Liver (tissue), 9 donors: Measurements from ENCODE around the gene DYRK1A. TPM values are rescaled to one million over a fixed set of nuclear protein-coding genes. Genes with fewer than 3 reads are reported as not detected.

Source experiments
- DNase-seq: peaks from one replicate; pipeline ENCODE4 v3.0.0-alpha.2; 2017; ENCODE audit warnings: low spot score
- H3K27ac ChIP-seq, 2 donors: one replicate each; pipeline ENCODE4 v1.7.0; 2013; ENCODE audit warnings: inconsistent platforms in 2 of 2, low read length in 2 of 2, control low read depth in 1 of 2, low read depth in 1 of 2, mild to moderate bottlenecking in 1 of 2
- H3K27me3 ChIP-seq, 4 donors: one replicate each; pipeline versions ENCODE4 v1.6.1 to v1.7.0; 2013; ENCODE audit warnings: low read length in 3 of 4, inconsistent platforms in 1 of 4, mild to moderate bottlenecking in 1 of 4, moderate library complexity in 1 of 4; ENCODE audit not compliant: control insufficient read depth in 4 of 4, insufficient read depth in 4 of 4
- H3K36me3 ChIP-seq, 4 donors: one replicate each; pipeline versions ENCODE4 v1.6.1 to v1.7.0; 2013; ENCODE audit warnings: low read length in 3 of 4, mild to moderate bottlenecking in 3 of 4, low read depth in 1 of 4, moderate library complexity in 1 of 4; ENCODE audit not compliant: control insufficient read depth in 4 of 4, insufficient read depth in 3 of 4
- H3K4me1 ChIP-seq, 4 donors: one replicate each; pipeline versions ENCODE4 v1.6.1 to v1.7.0; 2013; ENCODE audit warnings: low read length in 3 of 4, mild to moderate bottlenecking in 3 of 4, moderate library complexity in 1 of 4; ENCODE audit not compliant: control insufficient read depth in 4 of 4, insufficient read depth in 4 of 4
- H3K4me3 ChIP-seq, 3 donors: one replicate each; pipeline versions ENCODE4 v1.6.1 to v1.7.0; 2013; ENCODE audit warnings: low read length in 3 of 3, control low read depth in 1 of 3, low read depth in 1 of 3, mild to moderate bottlenecking in 1 of 3
- H3K9ac ChIP-seq, 2 donors: one replicate each; pipeline ENCODE4 v1.7.0; 2013; ENCODE audit warnings: low read length in 2 of 2, mild to moderate bottlenecking in 2 of 2, moderate library complexity in 2 of 2, control low read depth in 1 of 2, low read depth in 1 of 2
- H3K9me3 ChIP-seq, 4 donors: one replicate each; pipeline versions ENCODE4 v1.6.1 to v1.7.0; 2013; ENCODE audit warnings: low read length in 3 of 4; ENCODE audit not compliant: control insufficient read depth in 4 of 4
- EGR1 ChIP-seq, 2 donors: IDR thresholded peaks; 2 replicates each; pipeline ENCODE4 v1.6.1; 2016 to 2018; ENCODE audit warnings: antibody characterized with exemption in 2 of 2, low read depth in 2 of 2
- FOXA1 ChIP-seq: IDR thresholded peaks from 2 replicates; pipeline ENCODE4 v1.6.1; 2016; ENCODE audit warnings: antibody characterized with exemption
- FOXA2 ChIP-seq: IDR thresholded peaks from 2 replicates; pipeline ENCODE4 v1.6.1; 2016; ENCODE audit warnings: antibody characterized with exemption
- GABPA ChIP-seq, 2 donors: IDR thresholded peaks in 1 of 2; conservative IDR thresholded peaks in 1 of 2; 2 replicates each; pipeline ENCODE4 v1.6.1; 2016; ENCODE audit warnings: antibody characterized with exemption in 2 of 2, mild to moderate bottlenecking in 1 of 2, moderate library complexity in 1 of 2
- HNF4A ChIP-seq, 2 donors: conservative IDR thresholded peaks; 2 replicates each; pipeline ENCODE4 v1.6.1; 2016; ENCODE audit warnings: antibody characterized with exemption in 2 of 2, mild to moderate bottlenecking in 2 of 2
- HNF4G ChIP-seq: IDR thresholded peaks from 2 replicates; pipeline ENCODE4 v1.6.1; 2016; ENCODE audit warnings: antibody characterized with exemption
- JUND ChIP-seq, 2 donors: IDR thresholded peaks; 2 replicates each; pipeline ENCODE4 v1.6.1; 2016; ENCODE audit warnings: antibody characterized with exemption in 2 of 2
- MAX ChIP-seq: IDR thresholded peaks from 2 replicates; pipeline ENCODE4 v1.6.1; 2016; ENCODE audit warnings: antibody characterized with exemption
- NR2F2 ChIP-seq: IDR thresholded peaks from 2 replicates; pipeline ENCODE4 v1.6.1; 2016; ENCODE audit warnings: antibody characterized with exemption
- RAD21 ChIP-seq, 2 donors: IDR thresholded peaks; 2 replicates each; pipeline ENCODE4 v1.6.1; 2016; ENCODE audit warnings: antibody characterized with exemption in 2 of 2, mild to moderate bottlenecking in 2 of 2
- RXRA ChIP-seq, 2 donors: IDR thresholded peaks; 2 replicates each; pipeline ENCODE4 v1.6.1; 2017 to 2018; ENCODE audit warnings: antibody characterized with exemption in 2 of 2, mild to moderate bottlenecking in 1 of 2
- SP1 ChIP-seq: IDR thresholded peaks from 2 replicates; pipeline ENCODE4 v1.6.1; 2018; ENCODE audit warnings: antibody characterized with exemption, mild to moderate bottlenecking
- TAF1 ChIP-seq: conservative IDR thresholded peaks from 2 replicates; pipeline ENCODE4 v1.6.1; 2016; ENCODE audit warnings: antibody characterized with exemption, mild to moderate bottlenecking
- YY1 ChIP-seq: IDR thresholded peaks from 2 replicates; pipeline ENCODE4 v1.6.1; 2016; ENCODE audit warnings: antibody characterized with exemption, mild to moderate bottlenecking
- ZBTB33 ChIP-seq: IDR thresholded peaks from 2 replicates; pipeline ENCODE4 v1.6.1; 2016; ENCODE audit warnings: antibody characterized with exemption
- WGBS: extraction: QIAGEN DNeasy Blood & Tissue Kit; methylation state at CpG from one replicate; pipeline ENCODE4 v1.1.7; 2013; 5-methylcytosine and 5-hydroxymethylcytosine counted together
- polyA plus RNA-seq, 2 donors: library from polyadenylated mRNA; stranded (reverse) in 1 of 2; unstranded in 1 of 2; fragments of 200-250 nt in 1 of 2; fragments of >200 nt in 1 of 2; fragmentation: Nextera tagmentation in 1 of 2; extraction: Ambion mirVana in 1 of 2; gene quantifications; one replicate each; pipeline versions ENCODE4 v1.2.1 to v1.2.3, GENCODE V29; 2013 to 2015
- total RNA-seq, 2 donors: library from RNA; depleted of rRNA; stranded (reverse); fragments of >200 nt; gene quantifications; one replicate each; pipeline ENCODE4 v1.2.3, GENCODE V29; 2014
- TF ChIP-seq, protein P1 (sequence below): IDR thresholded peaks from 2 replicates; pipeline ENCODE4 v1.6.1; 2016; ENCODE audit warnings: antibody characterized with exemption
- TF ChIP-seq, protein P2 (sequence below): IDR thresholded peaks from 2 replicates; pipeline ENCODE4 v1.6.1; 2016; ENCODE audit warnings: antibody characterized with exemption, mild to moderate bottlenecking
- TF ChIP-seq, protein P3 (sequence below): fragments of 150-350 bp; IDR thresholded peaks from 2 replicates; pipeline ENCODE4 v1.5.1; 2017; ENCODE audit warnings: improper control_type of control experiment, low read depth, low read length; ENCODE audit not compliant: missing input control
- donor health status: healthy.
- donor health status: healthy.
- donor health status: healthy.
- donor health status: healthy.
- donor health status: healthy.

The DYRK1A gene
- total RNA-seq = 10 to 100 TPM; 37.7 to 58.3 TPM
- polyA plus RNA-seq = 1 to 10 TPM; 5.1 to 8.1 TPM

GRCh38 chr21:37366482-37367316, at the start of gene DYRK1A:
Gene DYRK1A, plus strand, starts transcription at chr21:37366773. Its CDS starts 53,602 bp downstream, at chr21:37420375.
- Histone ChIP-seq H3K36me3 (no peaks in the 10 kb centered on the region), H3K27ac (peak within 1 kb of the TSS; percentile 99 to 100), H3K9ac (peak within 1 kb of the TSS; percentile 93 to 97), H3K4me1 (peaks cover 2 to 42% (median 21%) of the 10 kb centered on the region in 4 donors), H3K27me3 (no peaks in the 10 kb centered on the region), H3K4me3 (peak within 1 kb of the TSS; percentile 82 to 96 (median 90)), H3K9me3 (no peaks in the 10 kb centered on the region)
- DNase-seq = peak; percentile 98
- under 1% methylated on average over 92 of the region's 92 CpGs for WGBS
- TF ChIP-seq ZBTB33 (no peak), NR2F2 (no peak), SP1 (peak; percentile 72), RXRA (IDR thresholded peaks at IDR 0.05) (peak; percentile 49 to 54), FOXA2 (no peak), HNF4A (conservative IDR thresholded peaks at IDR 0.05) (peak in 1 of 2 donors; percentile 52), EGR1 (IDR thresholded peaks at IDR 0.05; ENCODE audit: low read depth in 2 of 2) (peak; percentile 16 to 66), HNF4G (no peak), GABPA (IDR thresholded peaks at IDR 0.05 in 1 of 2, conservative IDR thresholded peaks at IDR 0.05 in 1 of 2) (peak in 1 of 2 donors; percentile 80), JUND (IDR thresholded peaks at IDR 0.05) (no peak), FOXA1 (no peak), RAD21 (IDR thresholded peaks at IDR 0.05) (no peak), YY1 (peak; percentile 97), MAX (peak; percentile 25), TAF1 (no peak)
- TF ChIP-seq, protein P1, sequence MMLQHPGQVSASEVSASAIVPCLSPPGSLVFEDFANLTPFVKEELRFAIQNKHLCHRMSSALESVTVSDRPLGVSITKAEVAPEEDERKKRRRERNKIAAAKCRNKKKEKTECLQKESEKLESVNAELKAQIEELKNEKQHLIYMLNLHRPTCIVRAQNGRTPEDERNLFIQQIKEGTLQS = peak; percentile 38
- TF ChIP-seq, protein P2, sequence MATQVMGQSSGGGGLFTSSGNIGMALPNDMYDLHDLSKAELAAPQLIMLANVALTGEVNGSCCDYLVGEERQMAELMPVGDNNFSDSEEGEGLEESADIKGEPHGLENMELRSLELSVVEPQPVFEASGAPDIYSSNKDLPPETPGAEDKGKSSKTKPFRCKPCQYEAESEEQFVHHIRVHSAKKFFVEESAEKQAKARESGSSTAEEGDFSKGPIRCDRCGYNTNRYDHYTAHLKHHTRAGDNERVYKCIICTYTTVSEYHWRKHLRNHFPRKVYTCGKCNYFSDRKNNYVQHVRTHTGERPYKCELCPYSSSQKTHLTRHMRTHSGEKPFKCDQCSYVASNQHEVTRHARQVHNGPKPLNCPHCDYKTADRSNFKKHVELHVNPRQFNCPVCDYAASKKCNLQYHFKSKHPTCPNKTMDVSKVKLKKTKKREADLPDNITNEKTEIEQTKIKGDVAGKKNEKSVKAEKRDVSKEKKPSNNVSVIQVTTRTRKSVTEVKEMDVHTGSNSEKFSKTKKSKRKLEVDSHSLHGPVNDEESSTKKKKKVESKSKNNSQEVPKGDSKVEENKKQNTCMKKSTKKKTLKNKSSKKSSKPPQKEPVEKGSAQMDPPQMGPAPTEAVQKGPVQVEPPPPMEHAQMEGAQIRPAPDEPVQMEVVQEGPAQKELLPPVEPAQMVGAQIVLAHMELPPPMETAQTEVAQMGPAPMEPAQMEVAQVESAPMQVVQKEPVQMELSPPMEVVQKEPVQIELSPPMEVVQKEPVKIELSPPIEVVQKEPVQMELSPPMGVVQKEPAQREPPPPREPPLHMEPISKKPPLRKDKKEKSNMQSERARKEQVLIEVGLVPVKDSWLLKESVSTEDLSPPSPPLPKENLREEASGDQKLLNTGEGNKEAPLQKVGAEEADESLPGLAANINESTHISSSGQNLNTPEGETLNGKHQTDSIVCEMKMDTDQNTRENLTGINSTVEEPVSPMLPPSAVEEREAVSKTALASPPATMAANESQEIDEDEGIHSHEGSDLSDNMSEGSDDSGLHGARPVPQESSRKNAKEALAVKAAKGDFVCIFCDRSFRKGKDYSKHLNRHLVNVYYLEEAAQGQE = no peak
- TF ChIP-seq, protein P3, sequence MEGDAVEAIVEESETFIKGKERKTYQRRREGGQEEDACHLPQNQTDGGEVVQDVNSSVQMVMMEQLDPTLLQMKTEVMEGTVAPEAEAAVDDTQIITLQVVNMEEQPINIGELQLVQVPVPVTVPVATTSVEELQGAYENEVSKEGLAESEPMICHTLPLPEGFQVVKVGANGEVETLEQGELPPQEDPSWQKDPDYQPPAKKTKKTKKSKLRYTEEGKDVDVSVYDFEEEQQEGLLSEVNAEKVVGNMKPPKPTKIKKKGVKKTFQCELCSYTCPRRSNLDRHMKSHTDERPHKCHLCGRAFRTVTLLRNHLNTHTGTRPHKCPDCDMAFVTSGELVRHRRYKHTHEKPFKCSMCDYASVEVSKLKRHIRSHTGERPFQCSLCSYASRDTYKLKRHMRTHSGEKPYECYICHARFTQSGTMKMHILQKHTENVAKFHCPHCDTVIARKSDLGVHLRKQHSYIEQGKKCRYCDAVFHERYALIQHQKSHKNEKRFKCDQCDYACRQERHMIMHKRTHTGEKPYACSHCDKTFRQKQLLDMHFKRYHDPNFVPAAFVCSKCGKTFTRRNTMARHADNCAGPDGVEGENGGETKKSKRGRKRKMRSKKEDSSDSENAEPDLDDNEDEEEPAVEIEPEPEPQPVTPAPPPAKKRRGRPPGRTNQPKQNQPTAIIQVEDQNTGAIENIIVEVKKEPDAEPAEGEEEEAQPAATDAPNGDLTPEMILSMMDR = no peak
